GM12892 (cell line): ENCODE measurements around the gene ZBTB20.

Source experiments
- POLR2A ChIP-seq: IDR thresholded peaks from 2 replicates; pipeline ENCODE4 v1.6.1; 2011; ENCODE audit warnings: low read depth, low read length, control low read depth
- POLR2AphosphoS5 ChIP-seq: IDR thresholded peaks from 2 replicates; pipeline ENCODE4 v1.6.1; 2011; ENCODE audit warnings: low read depth, low read length, control low read depth
- TAF1 ChIP-seq: IDR thresholded peaks from 2 replicates; pipeline ENCODE4 v1.6.1; 2011; ENCODE audit warnings: low read depth, mild to moderate bottlenecking, control low read depth, low read length, borderline replicate concordance

GRCh38 chr3:114446600-114446999 lies 700.5 kb downstream of the ZBTB20 start:
- TF ChIP-seq POLR2A: no peak
- TF ChIP-seq POLR2AphosphoS5: no peak
- TF ChIP-seq TAF1: no peak
